ENCODE measurements around the gene LRRN2. TPM values are rescaled to one million over a fixed set of nuclear protein-coding genes. Genes with fewer than 3 reads are reported as not detected.

The LRRN2 gene
- total RNA-seq, 1 donor from 2014 or later = 4.9 TPM

DNA sequence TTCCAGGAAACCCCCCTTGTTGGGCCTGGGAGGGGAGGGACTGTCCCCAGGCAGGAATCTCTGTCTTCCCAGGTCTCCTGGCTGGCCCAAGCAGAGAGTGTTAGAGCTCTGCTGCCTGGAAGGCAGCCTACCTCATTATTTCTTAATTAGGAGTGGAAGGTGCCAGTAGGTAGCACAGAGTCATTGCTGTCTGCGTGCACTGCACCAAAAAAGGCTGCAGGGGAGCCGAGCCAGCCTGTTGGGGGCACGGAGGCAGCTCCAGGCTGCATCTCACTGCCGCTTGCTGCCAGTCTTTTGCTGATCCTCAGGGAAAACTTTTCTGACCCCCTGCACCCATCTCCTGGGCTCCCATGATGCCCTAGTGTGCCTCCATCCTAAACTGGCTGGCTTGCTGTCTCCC, 58.1 kb downstream of the LRRN2 start:
- Mint-ChIP-seq H3K4me3 (ENCODE audit: unreplicated experiment) (no peak overlapping the region), H3K9me3 (ENCODE audit: unreplicated experiment) (peaks cover 5% of the 10 kb centered on the region), H3K36me3 (ENCODE audit: low read depth, unreplicated experiment) (peaks cover 5% of the 10 kb centered on the region), H3K27me3 (ENCODE audit: low read depth, unreplicated experiment) (peaks cover 24% of the 10 kb centered on the region), H3K27ac (ENCODE audit: unreplicated experiment) (no peak overlapping the region), H3K4me1 (ENCODE audit: low read depth, unreplicated experiment) (peaks cover 20% of the 10 kb centered on the region)
- Histone ChIP-seq H3K27me3 (ENCODE audit: insufficient read depth, low read length) (peaks cover 5% of the 10 kb centered on the region), H3K4me3 (ENCODE audit: insufficient read depth, low read depth, low read length) (no peak overlapping the region), H2AFZ (ENCODE audit: low read depth, low read length) (no peak overlapping the region), H3K36me3 (ENCODE audit: insufficient read depth, low read length) (no peaks in the 10 kb centered on the region), H3K4me1 (ENCODE audit: insufficient read depth, low read length) (peaks cover 7% of the 10 kb centered on the region), H3K9ac (ENCODE audit: low read length) (no peak overlapping the region), H3K4me2 (ENCODE audit: low read length) (no peak overlapping the region), H4K20me1 (ENCODE audit: insufficient read depth, low read length) (no peaks in the 10 kb centered on the region), H3K79me2 (ENCODE audit: insufficient read depth, low read length) (no peaks in the 10 kb centered on the region), H3K27ac (ENCODE audit: low read depth, low read length) (no peak overlapping the region), H3K9me3 (ENCODE audit: insufficient read depth, low read depth, low read length) (no peaks in the 10 kb centered on the region)
- no peak for DNase-seq (ENCODE audit: low read depth)
- FAIRE-seq = no peak
- no peak for TF ChIP-seq EZH2 (IDR thresholded peaks at IDR 0.05; ENCODE audit: insufficient read depth, low read length)
- TF ChIP-seq, protein P1, sequence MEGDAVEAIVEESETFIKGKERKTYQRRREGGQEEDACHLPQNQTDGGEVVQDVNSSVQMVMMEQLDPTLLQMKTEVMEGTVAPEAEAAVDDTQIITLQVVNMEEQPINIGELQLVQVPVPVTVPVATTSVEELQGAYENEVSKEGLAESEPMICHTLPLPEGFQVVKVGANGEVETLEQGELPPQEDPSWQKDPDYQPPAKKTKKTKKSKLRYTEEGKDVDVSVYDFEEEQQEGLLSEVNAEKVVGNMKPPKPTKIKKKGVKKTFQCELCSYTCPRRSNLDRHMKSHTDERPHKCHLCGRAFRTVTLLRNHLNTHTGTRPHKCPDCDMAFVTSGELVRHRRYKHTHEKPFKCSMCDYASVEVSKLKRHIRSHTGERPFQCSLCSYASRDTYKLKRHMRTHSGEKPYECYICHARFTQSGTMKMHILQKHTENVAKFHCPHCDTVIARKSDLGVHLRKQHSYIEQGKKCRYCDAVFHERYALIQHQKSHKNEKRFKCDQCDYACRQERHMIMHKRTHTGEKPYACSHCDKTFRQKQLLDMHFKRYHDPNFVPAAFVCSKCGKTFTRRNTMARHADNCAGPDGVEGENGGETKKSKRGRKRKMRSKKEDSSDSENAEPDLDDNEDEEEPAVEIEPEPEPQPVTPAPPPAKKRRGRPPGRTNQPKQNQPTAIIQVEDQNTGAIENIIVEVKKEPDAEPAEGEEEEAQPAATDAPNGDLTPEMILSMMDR (IDR thresholded peaks at IDR 0.05; ENCODE audit: insufficient read depth, low read depth, low read length) = no peak

GRCh38 chr1:204626381-204626780, 59.2 kb downstream of the LRRN2 start:
- Histone ChIP-seq H3K27me3 (ENCODE audit: insufficient read depth, low read length) (peaks cover 5% of the 10 kb centered on the region), H3K9ac (ENCODE audit: low read length) (no peak overlapping the region), H2AFZ (ENCODE audit: low read depth, low read length) (no peak overlapping the region), H3K79me2 (ENCODE audit: insufficient read depth, low read length) (no peaks in the 10 kb centered on the region), H4K20me1 (ENCODE audit: insufficient read depth, low read length) (no peaks in the 10 kb centered on the region), H3K27ac (ENCODE audit: low read depth, low read length) (no peak overlapping the region), H3K4me3 (ENCODE audit: insufficient read depth, low read depth, low read length) (no peak overlapping the region), H3K4me1 (ENCODE audit: insufficient read depth, low read length) (peaks cover 7% of the 10 kb centered on the region), H3K9me3 (ENCODE audit: insufficient read depth, low read depth, low read length) (no peaks in the 10 kb centered on the region), H3K36me3 (ENCODE audit: insufficient read depth, low read length) (no peaks in the 10 kb centered on the region), H3K4me2 (ENCODE audit: low read length) (no peak overlapping the region)
- no peak overlapping the region for H3K4me3 Mint-ChIP-seq (ENCODE audit: unreplicated experiment)
- TF ChIP-seq, protein P1 (IDR thresholded peaks at IDR 0.05; ENCODE audit: insufficient read depth, low read depth, low read length) = no peak
- no peak for TF ChIP-seq EZH2 (IDR thresholded peaks at IDR 0.05; ENCODE audit: insufficient read depth, low read length)
- H3K27ac Mint-ChIP-seq (ENCODE audit: unreplicated experiment) = no peak overlapping the region
- H3K27me3 Mint-ChIP-seq (ENCODE audit: low read depth, unreplicated experiment) = peaks cover 28% of the 10 kb centered on the region
- FAIRE-seq (no peak), DNase-seq (ENCODE audit: low read depth) (no peak)
- H3K4me1 Mint-ChIP-seq (ENCODE audit: low read depth, unreplicated experiment) = peaks cover 21% of the 10 kb centered on the region
- peaks cover 5% of the 10 kb centered on the region for H3K36me3 Mint-ChIP-seq (ENCODE audit: low read depth, unreplicated experiment)
- peaks cover 5% of the 10 kb centered on the region for H3K9me3 Mint-ChIP-seq (ENCODE audit: unreplicated experiment)

GRCh38 chr1:204624631-204625216, 60.8 kb downstream of the LRRN2 start:
- Mint-ChIP-seq H3K27ac (ENCODE audit: unreplicated experiment) (peak overlapping the region; percentile 26), H3K36me3 (ENCODE audit: low read depth, unreplicated experiment) (peaks cover 10% of the 10 kb centered on the region), H3K4me1 (ENCODE audit: low read depth, unreplicated experiment) (peaks cover 21% of the 10 kb centered on the region), H3K4me3 (ENCODE audit: unreplicated experiment) (no peak overlapping the region), H3K9me3 (ENCODE audit: unreplicated experiment) (peaks cover 5% of the 10 kb centered on the region), H3K27me3 (ENCODE audit: low read depth, unreplicated experiment) (peaks cover 27% of the 10 kb centered on the region)
- Histone ChIP-seq H2AFZ (ENCODE audit: low read depth, low read length) (no peak overlapping the region), H3K9me3 (ENCODE audit: insufficient read depth, low read depth, low read length) (no peaks in the 10 kb centered on the region), H3K4me1 (ENCODE audit: insufficient read depth, low read length) (peaks cover 7% of the 10 kb centered on the region), H3K27me3 (ENCODE audit: insufficient read depth, low read length) (peaks cover 5% of the 10 kb centered on the region), H4K20me1 (ENCODE audit: insufficient read depth, low read length) (no peaks in the 10 kb centered on the region), H3K4me3 (ENCODE audit: insufficient read depth, low read depth, low read length) (no peak overlapping the region), H3K9ac (ENCODE audit: low read length) (no peak overlapping the region), H3K4me2 (ENCODE audit: low read length) (no peak overlapping the region), H3K36me3 (ENCODE audit: insufficient read depth, low read length) (no peaks in the 10 kb centered on the region), H3K79me2 (ENCODE audit: insufficient read depth, low read length) (no peaks in the 10 kb centered on the region), H3K27ac (ENCODE audit: low read depth, low read length) (no peak overlapping the region)
- TF ChIP-seq, protein P1 (IDR thresholded peaks at IDR 0.05; ENCODE audit: insufficient read depth, low read depth, low read length) = no peak
- no peak for TF ChIP-seq EZH2 (IDR thresholded peaks at IDR 0.05; ENCODE audit: insufficient read depth, low read length)
- FAIRE-seq = no peak
- no peak for DNase-seq (ENCODE audit: low read depth)

Measured in astrocyte (in vitro differentiated cells and primary cell).